Endothelial cell of umbilical vein (primary cell): ENCODE measurements around the gene SH3RF3. TPM values are rescaled to one million over a fixed set of nuclear protein-coding genes. Genes with fewer than 3 reads are reported as not detected.

Experiments
- BruUV-seq: library from RNA; stranded (reverse); fragments of 400-500 nt; replicated peaks from 2 replicates; lab custom pipeline; 2021; lab: Mats Ljungman, UMichigan
- CTCF ChIA-PET: fragments of 300-600, 350-600 bp; sonication (Branson Sonifier 250); formaldehyde crosslinking; loops from one replicate; lab custom pipeline; 2021; ENCODE audit warnings: antibody characterized with exemption, inconsistent platforms; lab: Charles Lee
- POLR2A ChIA-PET: fragments of 300-600, 350-600 bp; sonication (Branson Sonifier 250); formaldehyde crosslinking; loops from one replicate; lab custom pipeline; 2021; ENCODE audit warnings: antibody characterized with exemption, inconsistent platforms; lab: Charles Lee
- DNase-seq: peaks from one replicate; pipeline ENCODE4 v3.0.0-alpha.2; 2011; ENCODE audit warnings: low read depth, low spot score
- FAIRE-seq: peaks from 2 replicates; lab custom pipeline; 2011; peaks lifted over from hg19 to GRCh38; lab: Jason Lieb, UNC
- H2AFZ ChIP-seq: 2 replicates; pipeline ENCODE4 v1.6.0; 2012; ENCODE audit warnings: low read depth, low read length, control low read depth, inconsistent platforms
- H3K27ac ChIP-seq: 2 replicates; pipeline ENCODE4 v1.5.1; 2011; ENCODE audit warnings: low read depth, mild to moderate bottlenecking, control low read depth, low read length, moderate library complexity; ENCODE audit not compliant: insufficient read depth
- H3K27me3 ChIP-seq, 2 experiments: 2 replicates each; pipeline versions ENCODE4 v1.6.0 to v1.6.1; 2011; ENCODE audit warnings: low read length in 2 of 2, mixed read lengths in 1 of 2; ENCODE audit not compliant: control insufficient read depth in 2 of 2, insufficient read depth in 2 of 2
- H3K36me3 ChIP-seq, 2 experiments: 2 replicates in 1 of 2; 3 replicates in 1 of 2; pipeline ENCODE4 v1.5.1; 2011; ENCODE audit warnings: low read length in 2 of 2, mild to moderate bottlenecking in 1 of 2, moderate library complexity in 1 of 2; ENCODE audit not compliant: control insufficient read depth in 2 of 2, insufficient read depth in 2 of 2; ENCODE audit errors: extremely low read depth in 1 of 2
- H3K4me1 ChIP-seq: 3 replicates; pipeline ENCODE4 v1.5.1; 2011; ENCODE audit warnings: mild to moderate bottlenecking, low read length; ENCODE audit not compliant: control insufficient read depth, insufficient read depth; ENCODE audit errors: extremely low read depth
- H3K4me2 ChIP-seq: 2 replicates; pipeline ENCODE4 v1.6.1; 2011; ENCODE audit warnings: low read length, control low read depth, mixed read lengths; ENCODE audit not compliant: insufficient read depth
- H3K4me3 ChIP-seq, 3 experiments: fragments of 200-600 bp in 1 of 3; sonication (generic), shearing (Covaris generic) in 1 of 3; replicated peaks in 1 of 3; 2 replicates each; pipeline ENCODE4 v1.5.1; 2011 to 2016; ENCODE audit warnings: control low read depth in 3 of 3, low read length in 3 of 3, mild to moderate bottlenecking in 2 of 3, inconsistent platforms in 1 of 3, low read depth in 1 of 3, moderate library complexity in 1 of 3; ENCODE audit not compliant: insufficient read depth in 1 of 3
- H3K79me2 ChIP-seq: 2 replicates; pipeline ENCODE4 v1.6.0; 2012; ENCODE audit warnings: low read length, inconsistent platforms; ENCODE audit not compliant: control insufficient read depth, insufficient read depth
- H3K9ac ChIP-seq: replicated peaks from 2 replicates; pipeline ENCODE3; 2011; ENCODE audit warnings: low read length, control low read depth; ENCODE audit not compliant: insufficient read depth; ENCODE audit errors: extremely low read depth
- H3K9me1 ChIP-seq: replicated peaks from 3 replicates; pipeline ENCODE4 v1.6.0; 2011; ENCODE audit warnings: mild to moderate bottlenecking, low read length; ENCODE audit not compliant: control insufficient read depth, insufficient read depth; ENCODE audit errors: extremely low read depth
- H3K9me3 ChIP-seq: replicated peaks from 2 replicates; pipeline ENCODE4 v1.5.1; 2012; ENCODE audit warnings: low read length, inconsistent platforms; ENCODE audit not compliant: control insufficient read depth, insufficient read depth
- H4K20me1 ChIP-seq: replicated peaks from 2 replicates; pipeline ENCODE3; 2011; ENCODE audit warnings: mild to moderate bottlenecking, low read length; ENCODE audit not compliant: control insufficient read depth, insufficient read depth; ENCODE audit errors: extremely low read depth
- CTCF ChIP-seq, 2 donors: IDR thresholded peaks; 1 replicate in 1 of 2; 2 replicates in 1 of 2; pipeline ENCODE4 v1.5.1; 2011; ENCODE audit warnings: low read length in 2 of 2, mild to moderate bottlenecking in 2 of 2, moderate library complexity in 2 of 2, control low read depth in 1 of 2, inconsistent platforms in 1 of 2, low read depth in 1 of 2; ENCODE audit not compliant: insufficient read depth in 1 of 2; ENCODE audit errors: extremely low read depth in 1 of 2
- EZH2 ChIP-seq: IDR thresholded peaks from 2 replicates; pipeline ENCODE4 v1.6.1; 2012; ENCODE audit warnings: borderline replicate concordance, low read depth, mild to moderate bottlenecking, moderate library complexity, low read length, inconsistent platforms; ENCODE audit not compliant: severe bottlenecking
- FOS ChIP-seq: IDR thresholded peaks from 2 replicates; pipeline ENCODE4 v1.6.1; 2011; ENCODE audit warnings: mild to moderate bottlenecking, low read length, moderate library complexity, borderline replicate concordance; ENCODE audit not compliant: insufficient read depth
- GATA2 ChIP-seq: IDR thresholded peaks from 2 replicates; pipeline ENCODE4 v1.7.0; 2011; ENCODE audit warnings: low read depth, mild to moderate bottlenecking, moderate library complexity, mixed read lengths, low read length; ENCODE audit not compliant: insufficient read length, insufficient read depth
- JUN ChIP-seq: IDR thresholded peaks from 2 replicates; pipeline ENCODE4 v1.6.1; 2011; ENCODE audit warnings: borderline replicate concordance, low read depth; ENCODE audit not compliant: insufficient read length, insufficient read depth
- MAX ChIP-seq: IDR thresholded peaks from 2 replicates; pipeline ENCODE4 v1.6.1; 2011; ENCODE audit not compliant: insufficient read depth, insufficient read length
- MYC ChIP-seq: IDR thresholded peaks from one replicate; pipeline ENCODE4 v1.6.1; 2011; ENCODE audit warnings: mild to moderate bottlenecking, low read depth, low read length
- POLR2A ChIP-seq: IDR thresholded peaks from 2 replicates; pipeline ENCODE4 v1.6.1; 2012; ENCODE audit warnings: low read depth, mild to moderate bottlenecking, control low read depth, low read length
- POLR2AphosphoS5 ChIP-seq: IDR thresholded peaks from 2 replicates; pipeline ENCODE4 v1.6.1; 2012; ENCODE audit warnings: low read depth, mild to moderate bottlenecking, control low read depth, low read length, moderate library complexity; ENCODE audit not compliant: insufficient read depth
- dilution Hi-C: fragments of 300-500 bp; cut with MboI; formaldehyde crosslinking; loops from one replicate; pipeline ENCODE4 v1.15.0; 2019; ENCODE audit warnings: low sequenced_read_pairs; ENCODE audit not compliant: extremely low pct_ligation_motif_present
- intact Hi-C: fragments of 100-400 bp; cut with micrococcal nuclease; formaldehyde crosslinking; loops from one replicate; pipeline ENCODE4 v1.10.0; 2022
- polyA plus RNA-seq, 4 experiments: library from polyadenylated mRNA; depleted of rRNA in 3 of 4; stranded (reverse) in 3 of 4; unstranded in 1 of 4; fragments of >200 nt; gene quantifications; 2 replicates each; pipeline versions ENCODE4 v1.2.1 to v1.2.3, GENCODE V29; 2011 to 2012; ENCODE audit warnings: missing spikeins in 1 of 4
- total RNA-seq: library from RNA; stranded (reverse); gene quantifications from 2 replicates; pipeline ENCODE4 v1.2.3, GENCODE V29; 2021

SH3RF3 gene
- total and polyA plus RNA-seq, 2 donors (not counting 3 experiments of a cell fraction or from before 2014, with no cell fraction given) = 3.8 to 14.7 TPM

- Histone ChIP-seq H3K9ac (no peak overlapping the region), H3K9me1 (no peaks in the 10 kb centered on the region), H3K9me3 (no peaks in the 10 kb centered on the region), H3K79me2 (no peaks in the 10 kb centered on the region), H3K27ac (no peak overlapping the region), H3K4me2 (no peak overlapping the region), H3K4me1 (peaks cover 25% of the 10 kb centered on the region), H3K4me3 (no peak overlapping the region), H4K20me1 (no peaks in the 10 kb centered on the region), H3K27me3 (no peaks in the 10 kb centered on the region), H3K36me3 (no peaks in the 10 kb centered on the region), H2AFZ (no peak overlapping the region)
- ChIA-PET POLR2A (no interaction called here), CTCF (interaction anchor here (0.7 kb wide), 1 partner anchor 14 kb away, joined by 3 read pairs; no protein-coding TSS in a partner anchor)
- no peak for DNase-seq
- BruUV-seq = no TSS peak
- TF ChIP-seq JUN (no peak), POLR2A (no peak), CTCF (IDR thresholded peaks at IDR 0.05; ENCODE audit: extremely low read depth in 1 of 2, insufficient read depth in 1 of 2, low read depth in 1 of 2, low read length in 2 of 2) (no peak), MAX (no peak), POLR2AphosphoS5 (no peak), EZH2 (no peak), MYC (no peak), GATA2 (no peak), FOS (no peak)
- dilution Hi-C loops = no loop called here
- intact Hi-C loops = no loop called here
- FAIRE-seq = no peak
These were observed 226.3 kb downstream of the SH3RF3 start for GRCh38 chr2:109355192-109355843.
